ENCODE measurements around the gene EFNA1. TPM values are rescaled to one million over a fixed set of nuclear protein-coding genes. Genes with fewer than 3 reads are reported as not detected.

Gene EFNA1
- total and polyA plus RNA-seq, 2 of the 13 experiments (the other 11 are each of a cell fraction or from before 2014, with no cell fraction given): 81.8 to 874 TPM

DNA sequence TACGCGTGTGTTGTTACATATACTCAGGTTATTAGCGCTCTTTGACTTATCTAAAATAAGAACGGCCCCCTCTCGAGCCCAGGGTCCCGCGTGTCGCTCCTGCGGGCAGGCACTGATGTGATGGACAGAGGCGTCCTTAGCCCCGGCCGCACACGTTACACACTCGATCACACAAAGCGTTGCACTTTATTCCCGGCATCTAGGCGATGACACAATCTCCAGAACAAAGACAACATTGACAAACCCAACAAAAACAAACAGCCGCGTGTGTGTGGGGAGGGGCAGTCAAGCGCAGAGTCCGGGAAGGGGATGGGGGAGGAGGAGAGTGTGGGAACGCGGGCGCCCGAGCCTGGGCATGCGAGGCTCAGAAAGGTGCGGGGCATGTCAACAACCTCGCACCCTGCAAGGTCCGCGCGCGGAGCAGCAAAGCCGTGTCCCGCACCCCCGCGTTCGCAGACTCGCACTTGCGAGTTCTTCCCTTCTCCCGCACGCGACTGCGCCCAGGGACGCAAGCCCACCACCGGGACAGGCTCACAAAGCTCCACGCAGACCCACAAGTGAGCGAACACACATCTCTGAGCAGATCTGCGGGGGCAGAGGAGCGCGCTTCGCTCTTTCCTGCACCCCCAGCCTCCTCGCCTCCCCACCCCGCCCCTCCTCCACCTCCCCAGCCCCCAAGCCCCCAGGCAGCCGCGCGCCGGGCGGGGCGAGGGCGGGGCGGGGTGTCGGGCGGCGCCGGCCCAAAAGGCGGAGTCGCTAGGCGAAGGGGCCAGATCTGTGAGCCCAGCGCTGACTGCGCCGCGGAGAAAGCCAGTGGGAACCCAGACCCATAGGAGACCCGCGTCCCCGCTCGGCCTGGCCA, at the start of gene EFNA1 (continued):
- TF ChIP-seq MIER2 (CRISPR knock-in tag; IDR thresholded peaks at IDR 0.05) (peak; percentile 68; the same call in 1 of the 2 replicates), KDM1A (CRISPR knock-in tag; IDR thresholded peaks at IDR 0.05) (0 out of 2 replicates have a peak, but pooled peaks have one; percentile 58), ZFP36 (IDR thresholded peaks at IDR 0.05; ENCODE audit: borderline replicate concordance, low read depth, low read length, partially characterized antibody) (peak; percentile 30), MYC (CRISPR knock-in tag; IDR thresholded peaks at IDR 0.05; ENCODE audit: borderline replicate concordance) (peak; percentile 91), NBN (conservative IDR thresholded peaks at IDR 0.05) (no peak), ZNF496 (CRISPR knock-in tag; IDR thresholded peaks at IDR 0.05; ENCODE audit: insufficient replicate concordance) (no peak), TBP (CRISPR knock-in tag; IDR thresholded peaks at IDR 0.05) (no peak), ZNF256 (CRISPR knock-in tag; conservative IDR thresholded peaks at IDR 0.05) (no peak), KDM5B (CRISPR knock-in tag; IDR thresholded peaks at IDR 0.05; ENCODE audit: borderline replicate concordance) (peak; percentile 69), NCOA2 (CRISPR knock-in tag; IDR thresholded peaks at IDR 0.05) (peak; percentile 96), KDM3A (CRISPR knock-in tag; IDR thresholded peaks at IDR 0.05; ENCODE audit: low read depth) (no peak; the same call in 1 of the 2 replicates), FOXP1 (IDR thresholded peaks at IDR 0.05) (peak; percentile 89), FOXP1 (CRISPR knock-in tag; IDR thresholded peaks at IDR 0.05) (peak; percentile 98), PAF1 (CRISPR knock-in tag; IDR thresholded peaks at IDR 0.05) (no peak), MEIS2 (CRISPR knock-in tag; IDR thresholded peaks at IDR 0.05) (peak; percentile 79; the same call in 1 of the 2 replicates), CCAR2 (optimal IDR thresholded peaks at IDR 0.05; ENCODE audit: low read depth, low read length) (peak; percentile 18), PATZ1 (CRISPR knock-in tag; IDR thresholded peaks at IDR 0.05) (peak; percentile 96), ZFY (CRISPR knock-in tag; IDR thresholded peaks at IDR 0.05) (peak; percentile 71), MXD1 (CRISPR knock-in tag; IDR thresholded peaks at IDR 0.05) (peak; percentile 55), ATAD3A (CRISPR knock-in tag; IDR thresholded peaks at IDR 0.05) (no peak), ZBTB1 (CRISPR knock-in tag; IDR thresholded peaks at IDR 0.05; ENCODE audit: borderline replicate concordance) (peak; percentile 100), ZNF724P (CRISPR knock-in tag; IDR thresholded peaks at IDR 0.05; ENCODE audit: borderline replicate concordance) (no peak; the same call in 1 of the 2 replicates), ZNF263 (CRISPR knock-in tag; IDR thresholded peaks at IDR 0.05) (no peak)
- TF ChIP-seq, protein P1, sequence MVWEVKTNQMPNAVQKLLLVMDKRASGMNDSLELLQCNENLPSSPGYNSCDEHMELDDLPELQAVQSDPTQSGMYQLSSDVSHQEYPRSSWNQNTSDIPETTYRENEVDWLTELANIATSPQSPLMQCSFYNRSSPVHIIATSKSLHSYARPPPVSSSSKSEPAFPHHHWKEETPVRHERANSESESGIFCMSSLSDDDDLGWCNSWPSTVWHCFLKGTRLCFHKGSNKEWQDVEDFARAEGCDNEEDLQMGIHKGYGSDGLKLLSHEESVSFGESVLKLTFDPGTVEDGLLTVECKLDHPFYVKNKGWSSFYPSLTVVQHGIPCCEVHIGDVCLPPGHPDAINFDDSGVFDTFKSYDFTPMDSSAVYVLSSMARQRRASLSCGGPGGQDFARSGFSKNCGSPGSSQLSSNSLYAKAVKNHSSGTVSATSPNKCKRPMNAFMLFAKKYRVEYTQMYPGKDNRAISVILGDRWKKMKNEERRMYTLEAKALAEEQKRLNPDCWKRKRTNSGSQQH (CRISPR knock-in tag; IDR thresholded peaks at IDR 0.05; ENCODE audit: low read depth): peak; percentile 94; the same call in 1 of the 2 replicates
- TF ChIP-seq, protein P2, sequence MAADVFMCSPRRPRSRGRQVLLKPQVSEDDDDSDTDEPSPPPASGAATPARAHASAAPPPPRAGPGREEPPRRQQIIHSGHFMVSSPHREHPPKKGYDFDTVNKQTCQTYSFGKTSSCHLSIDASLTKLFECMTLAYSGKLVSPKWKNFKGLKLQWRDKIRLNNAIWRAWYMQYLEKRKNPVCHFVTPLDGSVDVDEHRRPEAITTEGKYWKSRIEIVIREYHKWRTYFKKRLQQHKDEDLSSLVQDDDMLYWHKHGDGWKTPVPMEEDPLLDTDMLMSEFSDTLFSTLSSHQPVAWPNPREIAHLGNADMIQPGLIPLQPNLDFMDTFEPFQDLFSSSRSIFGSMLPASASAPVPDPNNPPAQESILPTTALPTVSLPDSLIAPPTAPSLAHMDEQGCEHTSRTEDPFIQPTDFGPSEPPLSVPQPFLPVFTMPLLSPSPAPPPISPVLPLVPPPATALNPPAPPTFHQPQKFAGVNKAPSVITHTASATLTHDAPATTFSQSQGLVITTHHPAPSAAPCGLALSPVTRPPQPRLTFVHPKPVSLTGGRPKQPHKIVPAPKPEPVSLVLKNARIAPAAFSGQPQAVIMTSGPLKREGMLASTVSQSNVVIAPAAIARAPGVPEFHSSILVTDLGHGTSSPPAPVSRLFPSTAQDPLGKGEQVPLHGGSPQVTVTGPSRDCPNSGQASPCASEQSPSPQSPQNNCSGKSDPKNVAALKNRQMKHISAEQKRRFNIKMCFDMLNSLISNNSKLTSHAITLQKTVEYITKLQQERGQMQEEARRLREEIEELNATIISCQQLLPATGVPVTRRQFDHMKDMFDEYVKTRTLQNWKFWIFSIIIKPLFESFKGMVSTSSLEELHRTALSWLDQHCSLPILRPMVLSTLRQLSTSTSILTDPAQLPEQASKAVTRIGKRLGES (CRISPR knock-in tag; IDR thresholded peaks at IDR 0.05; ENCODE audit: borderline replicate concordance): no peak; the same call in 1 of the 2 replicates

Measured in HepG2 (cell line).